NCI-H526 (cell line): ENCODE results near the gene CATSPERZ.

Experiments used
- DNase-seq, 2 experiments: peaks; one replicate each; lab custom pipeline; 2025; lab: John Stamatoyannopoulos, UW

Gene CATSPERZ, protein sequence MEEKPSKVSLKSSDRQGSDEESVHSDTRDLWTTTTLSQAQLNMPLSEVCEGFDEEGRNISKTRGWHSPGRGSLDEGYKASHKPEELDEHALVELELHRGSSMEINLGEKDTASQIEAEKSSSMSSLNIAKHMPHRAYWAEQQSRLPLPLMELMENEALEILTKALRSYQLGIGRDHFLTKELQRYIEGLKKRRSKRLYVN

GRCh38 chr11:64299847-64300648 is at the start of gene CATSPERZ:
CATSPERZ (plus strand) TSS chr11:64300358; CDS start chr11:64300411, 53 bp downstream.
- DNase-seq, result peak in 1 of 2 experiments; percentile 59

DNA sequence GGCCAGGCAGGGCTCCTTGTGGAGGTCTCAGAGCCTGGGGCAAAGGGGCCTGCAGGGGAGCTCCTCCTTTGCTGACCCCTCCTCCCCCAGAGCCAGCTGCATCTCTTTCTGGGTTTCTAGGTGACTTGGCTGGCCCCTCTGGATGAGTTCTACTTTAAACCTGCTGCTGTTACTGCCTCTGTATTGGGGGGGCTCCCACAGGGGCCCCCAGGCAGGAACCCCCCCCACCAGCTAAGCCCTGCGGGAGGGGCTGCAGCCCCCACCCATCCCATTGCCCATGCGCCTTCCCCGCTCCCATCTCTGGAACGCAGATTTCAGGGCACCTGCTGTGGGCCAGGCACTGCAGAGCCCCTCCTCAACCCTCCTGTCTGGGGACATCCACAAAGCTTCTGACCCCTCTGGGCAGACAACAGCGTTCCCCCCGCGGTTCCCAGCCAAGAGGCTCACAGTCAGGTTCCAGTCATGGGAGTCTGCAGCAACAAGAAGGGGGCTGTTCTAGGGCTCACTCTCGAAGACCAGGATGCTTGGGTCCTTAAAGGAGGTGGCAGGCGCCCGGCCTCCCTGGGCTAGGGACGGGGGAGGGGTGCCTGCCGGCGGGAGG is 49.6 kb upstream of the CATSPERZ start:
- no peak for DNase-seq

- peak in 1 of 2 experiments; percentile 79 for DNase-seq
These were observed 49.0 kb upstream of the CATSPERZ start, which contains the start of gene PLCB3 for GRCh38 chr11:64251016-64251752. PLCB3 (plus strand) TSS chr11:64251530; CDS start chr11:64251650, 120 bp downstream.

GRCh38 chr11:64251753-64252002 is 48.5 kb upstream of the CATSPERZ start:
- no peak for DNase-seq

- DNase-seq, result peak in 1 of 2 experiments; percentile 69
These were observed 47.9 kb upstream of the CATSPERZ start for GRCh38 chr11:64252003-64252872.

DNA sequence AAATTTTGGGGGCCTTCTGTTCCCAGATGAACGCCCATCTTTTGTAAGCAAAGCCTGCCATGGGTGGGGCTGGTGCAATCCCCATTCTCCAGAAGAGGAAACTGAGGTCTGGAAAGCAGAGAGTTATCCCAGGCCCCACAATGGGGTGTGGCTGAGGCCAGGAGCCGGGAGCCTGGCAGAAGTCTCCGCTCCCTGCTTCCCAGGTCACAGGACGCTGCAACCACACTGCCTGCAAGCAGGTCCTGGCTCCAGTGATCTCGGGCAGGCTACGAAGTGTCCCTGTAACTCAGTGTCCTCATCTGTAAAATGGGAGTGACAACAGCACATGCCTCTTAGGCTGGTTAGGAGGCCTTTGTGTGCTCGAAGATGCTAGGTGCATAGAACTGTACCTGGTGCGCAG is 47.1 kb upstream of the CATSPERZ start:
- no peak for DNase-seq

DNA sequence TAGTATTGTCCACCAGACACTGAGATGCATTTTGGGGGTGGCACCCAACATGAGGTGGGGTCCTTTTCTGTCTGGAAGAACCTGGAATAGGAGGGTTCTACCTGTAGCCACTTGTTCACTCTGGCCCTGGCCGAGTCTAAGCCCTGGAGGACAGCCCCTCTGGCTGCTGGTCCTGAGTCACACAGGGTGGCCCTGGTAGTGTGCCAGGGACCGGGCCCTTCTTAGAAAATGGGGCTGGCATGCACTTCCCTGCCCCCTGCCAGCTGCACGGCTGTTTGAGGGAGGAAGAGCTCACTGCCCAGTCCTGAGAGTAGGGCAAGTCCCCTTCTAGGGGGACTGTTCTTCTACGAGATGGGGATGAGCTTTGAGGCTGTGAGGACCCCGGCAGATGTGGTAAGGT is 46.7 kb upstream of the CATSPERZ start:
- DNase-seq, result no peak

GRCh38 chr11:64254326-64254725 is 45.8 kb upstream of the CATSPERZ start:
- DNase-seq, result no peak

DNA sequence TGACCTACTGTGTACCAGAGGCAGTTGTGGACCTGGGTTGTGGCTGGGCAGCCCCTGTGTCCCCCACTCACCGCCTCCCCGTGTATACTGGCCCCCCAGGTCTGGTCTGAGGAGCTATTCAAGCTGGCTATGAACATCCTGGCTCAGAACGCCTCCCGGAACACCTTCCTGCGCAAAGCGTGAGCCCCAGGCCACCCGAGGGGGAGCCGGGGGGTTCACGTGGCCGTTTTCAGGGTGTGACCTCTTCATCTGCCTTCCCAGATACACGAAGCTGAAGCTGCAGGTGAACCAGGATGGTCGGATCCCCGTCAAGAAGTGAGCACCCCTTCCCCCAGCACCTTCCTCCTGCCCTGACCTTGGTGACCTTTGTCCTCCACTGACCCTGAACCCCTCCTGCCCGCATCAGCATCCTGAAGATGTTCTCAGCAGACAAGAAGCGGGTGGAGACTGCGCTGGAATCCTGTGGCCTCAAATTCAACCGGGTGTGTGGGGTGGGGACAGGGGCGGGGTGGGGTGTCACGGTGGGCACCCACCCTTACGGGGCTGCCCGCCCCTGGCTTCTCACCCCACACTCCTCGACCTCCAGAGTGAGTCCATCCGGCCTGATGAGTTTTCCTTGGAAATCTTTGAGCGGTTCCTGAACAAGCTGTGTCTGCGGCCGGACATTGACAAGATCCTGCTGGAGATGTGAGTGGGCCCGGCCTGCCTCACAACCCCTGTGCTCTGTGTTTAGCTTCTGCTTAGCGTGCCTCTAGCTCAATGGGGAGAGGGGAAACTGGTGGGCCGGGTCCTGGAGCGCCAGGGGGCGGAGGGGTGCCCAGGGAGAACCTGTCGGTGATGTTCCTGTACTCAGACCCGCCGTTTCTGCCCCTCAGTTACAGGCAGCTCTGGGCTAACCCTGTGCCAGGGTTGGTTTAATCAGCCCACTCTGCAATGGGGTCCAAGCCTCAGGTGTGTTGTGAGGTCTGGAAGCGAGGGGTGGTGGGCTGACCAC is 44.7 kb upstream of the CATSPERZ start:
- no peak for DNase-seq

GRCh38 chr11:64256300-64256699 is 43.9 kb upstream of the CATSPERZ start:
- DNase-seq, result no peak

GRCh38 chr11:64258356-64258755 is 41.8 kb upstream of the CATSPERZ start:
- DNase-seq, result no peak

GRCh38 chr11:64258946-64259532 is 41.1 kb upstream of the CATSPERZ start:
- no peak for DNase-seq

DNA sequence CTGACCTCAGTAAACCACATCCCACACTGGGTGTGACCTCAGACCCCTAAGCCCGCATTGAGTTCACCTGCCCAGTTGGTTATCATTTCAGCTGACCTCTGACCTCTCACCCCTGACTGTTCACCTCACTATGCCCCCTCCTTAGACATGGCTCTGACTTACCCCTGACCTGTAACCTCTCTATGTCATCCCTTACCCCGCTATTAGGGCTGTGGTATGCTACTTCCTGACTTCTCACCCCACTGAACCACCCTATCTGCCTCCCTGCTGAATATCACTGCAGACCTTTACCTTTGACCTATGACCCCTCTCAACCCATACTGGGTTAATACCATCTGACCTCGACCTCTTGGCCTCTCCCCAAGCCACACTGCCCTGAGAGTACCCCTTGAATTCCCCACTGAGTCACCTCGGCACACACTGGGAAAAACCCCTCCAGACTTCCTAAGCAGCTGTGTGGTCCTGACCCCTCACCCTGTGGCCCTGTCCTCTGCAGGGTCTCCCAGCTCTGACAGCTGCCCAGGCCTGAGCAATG is 40.6 kb upstream of the CATSPERZ start:
- DNase-seq, result no peak

DNA sequence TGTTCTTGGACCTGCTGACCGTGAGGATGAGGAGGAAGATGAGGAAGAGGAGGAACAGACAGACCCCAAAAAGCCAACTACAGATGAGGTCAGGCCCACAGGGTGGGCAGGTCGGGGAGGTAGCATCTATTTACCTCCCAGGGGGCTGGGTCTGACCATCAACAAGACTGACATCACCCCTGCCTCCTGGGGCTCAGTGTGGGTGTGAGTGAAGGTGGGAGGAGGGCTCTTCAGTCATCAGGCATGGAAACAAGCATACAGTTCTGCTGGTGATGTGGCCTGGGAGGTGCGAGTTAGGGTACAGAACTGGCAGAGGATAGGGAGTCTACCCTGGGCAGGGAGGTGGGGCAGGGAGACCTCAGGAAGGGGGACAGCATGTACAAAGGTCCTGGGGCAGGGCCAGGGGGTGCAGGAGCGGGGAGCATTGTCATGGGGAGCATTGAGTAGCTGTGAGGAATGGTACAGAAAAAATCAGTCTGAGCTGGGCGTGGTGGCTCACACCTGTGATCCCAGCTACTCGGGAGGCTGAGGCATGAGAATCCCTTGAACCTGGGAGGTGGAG is 39.9 kb upstream of the CATSPERZ start:
- no peak for DNase-seq

- DNase-seq, result no peak
These were observed 38.5 kb upstream of the CATSPERZ start for GRCh38 chr11:64261556-64262080.

- no peak for DNase-seq
These were observed 37.7 kb upstream of the CATSPERZ start for GRCh38 chr11:64262271-64263002.

DNA sequence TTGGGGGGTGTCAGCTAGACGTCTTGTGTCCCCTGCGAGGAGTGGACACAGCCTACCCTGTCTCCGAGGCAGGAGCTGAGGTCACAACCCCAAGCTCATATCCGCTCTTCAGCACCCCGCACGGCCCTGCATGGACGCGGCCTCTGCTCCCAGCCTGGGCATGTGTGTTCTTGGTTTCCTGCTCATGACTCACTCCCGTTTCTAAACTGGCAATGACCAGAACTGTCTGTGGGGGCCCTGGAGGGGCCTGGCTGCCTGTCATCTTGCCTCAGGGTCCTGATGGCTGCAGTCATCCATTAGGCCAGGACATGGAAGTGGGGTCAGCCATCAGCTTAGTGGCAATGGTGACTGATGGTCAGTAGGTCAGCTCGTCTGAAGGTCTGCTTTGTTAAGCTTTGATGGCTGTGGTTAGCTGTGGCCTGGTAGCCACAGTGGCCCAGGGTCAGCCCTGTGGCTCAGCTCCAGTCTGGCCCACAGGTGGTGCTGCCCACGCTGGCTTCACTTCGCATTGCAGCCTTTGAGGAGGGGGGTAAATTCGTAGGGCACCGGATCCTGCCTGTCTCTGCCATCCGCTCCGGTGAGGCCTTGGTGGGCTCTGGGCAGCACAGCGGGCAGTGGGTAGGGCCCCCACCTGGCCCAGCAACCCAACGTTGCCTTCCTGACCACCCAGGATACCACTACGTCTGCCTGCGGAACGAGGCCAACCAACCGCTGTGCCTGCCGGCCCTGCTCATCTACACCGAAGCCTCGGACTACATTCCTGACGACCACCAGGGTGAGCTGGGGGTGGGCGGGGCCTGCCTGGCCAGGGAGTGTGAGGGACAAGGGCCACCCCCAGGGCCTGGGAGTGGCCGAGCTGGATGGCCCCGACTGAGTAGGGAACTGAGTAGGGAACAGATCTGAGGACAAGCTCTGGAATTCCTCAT is 36.9 kb upstream of the CATSPERZ start:
- DNase-seq, result peak in 1 of 2 experiments; percentile 21
